HepG2 (cell line): ENCODE data around the gene TMEM135. TPM values are rescaled to one million over a fixed set of nuclear protein-coding genes. Genes with fewer than 3 reads are reported as not detected.

ENCODE experiments used
- ATAC-seq: fragments of 200-7000 bp; cut with Tn5 transposase; 3 replicates; pipeline ENCODE4 v1.9.1; 2020; ENCODE audit warnings: mild to moderate bottlenecking, moderate library complexity
- BruUV-seq: library from RNA; stranded (reverse); fragments of 400-500 nt; replicated peaks from 2 replicates; lab custom pipeline; 2021; lab: Mats Ljungman, UMichigan
- CTCF ChIA-PET: fragments of 300-600 bp; formaldehyde crosslinking; extraction: SDS; loops from one replicate; lab custom pipeline; 2021; ENCODE audit warnings: low total read pairs, inconsistent platforms, low intra/inter-chr PET ratio; lab: Yijun Ruan, JAX
- POLR2A ChIA-PET: fragments of 350-600 bp; sonication (Branson Sonifier 250); formaldehyde crosslinking; loops from one replicate; lab custom pipeline; 2020; ENCODE audit warnings: antibody characterized with exemption, inconsistent platforms; lab: Yijun Ruan, JAX
- DNase-seq: peaks from one replicate; pipeline ENCODE4 v3.0.0-alpha.2; 2015; ENCODE audit warnings: low spot score
- FAIRE-seq: peaks from 3 replicates; lab custom pipeline; 2011; peaks lifted over from hg19 to GRCh38; lab: Jason Lieb, UNC
- H2AFZ ChIP-seq: one replicate; pipeline ENCODE4 v1.6.1; 2011; ENCODE audit warnings: low read length, inconsistent platforms
- H3K27ac ChIP-seq: fragments of 300-600 bp; 3 replicates; pipeline ENCODE4 v1.8.0; 2011; ENCODE audit warnings: mixed run types, mild to moderate bottlenecking, mixed read lengths, low read length, inconsistent platforms; ENCODE audit not compliant: insufficient read depth; ENCODE audit errors: extremely low read length
- H3K27me3 ChIP-seq, 2 experiments: fragments of 200-600 bp in 1 of 2; 2 replicates in 1 of 2; 3 replicates in 1 of 2; pipeline versions ENCODE4 v1.6.0 to v1.8.0; 2011; ENCODE audit warnings: low read length in 2 of 2, mild to moderate bottlenecking in 2 of 2, moderate library complexity in 2 of 2, inconsistent platforms in 1 of 2; ENCODE audit not compliant: insufficient read depth in 2 of 2, control insufficient read depth in 1 of 2
- H3K36me3 ChIP-seq, 2 experiments: fragments of 200-600 bp in 1 of 2; replicated peaks in 1 of 2; 2 replicates in 1 of 2; 3 replicates in 1 of 2; pipeline versions ENCODE4 v1.5.1 to v1.8.0; 2011; ENCODE audit warnings: low read length in 2 of 2, inconsistent platforms in 1 of 2; ENCODE audit not compliant: insufficient read depth in 2 of 2, control insufficient read depth in 1 of 2
- H3K4me1 ChIP-seq: 2 replicates; pipeline ENCODE4 v1.5.1; 2012; ENCODE audit warnings: low read length, inconsistent platforms; ENCODE audit not compliant: insufficient read depth
- H3K4me2 ChIP-seq: 2 replicates; pipeline ENCODE4 v1.6.0; 2011; ENCODE audit warnings: low read depth, low read length, inconsistent platforms
- H3K4me3 ChIP-seq, 3 experiments: fragments of 200-600 bp in 1 of 3; sonication (generic), shearing (Covaris generic) in 1 of 3; replicated peaks in 1 of 3; 2 replicates each; pipeline ENCODE4 v1.5.1; 2011 to 2016; ENCODE audit warnings: low read length in 3 of 3, inconsistent platforms in 2 of 3, low read depth in 2 of 3, mild to moderate bottlenecking in 2 of 3, control low read depth in 1 of 3, mixed read lengths in 1 of 3; ENCODE audit not compliant: insufficient read depth in 1 of 3
- H3K79me2 ChIP-seq: one replicate; pipeline ENCODE4 v1.6.1; 2011; ENCODE audit warnings: low read length, inconsistent platforms; ENCODE audit not compliant: insufficient read depth
- H3K9ac ChIP-seq: 2 replicates; pipeline ENCODE4 v1.6.0; 2011; ENCODE audit warnings: mild to moderate bottlenecking, low read depth, low read length, inconsistent platforms; ENCODE audit not compliant: insufficient read depth
- H3K9me3 ChIP-seq: 2 replicates; pipeline ENCODE4 v1.5.1; 2012; ENCODE audit warnings: mild to moderate bottlenecking, low read length
- H4K20me1 ChIP-seq: 2 replicates; pipeline ENCODE4 v1.6.0; 2011; ENCODE audit warnings: inconsistent platforms, mild to moderate bottlenecking, low read length, moderate library complexity; ENCODE audit not compliant: insufficient read depth
- SMYD3 ChIP-seq: sonication (generic); formaldehyde crosslinking; IDR thresholded peaks from 2 replicates; pipeline ENCODE4 v1.8.1; 2023; ENCODE audit warnings: mild to moderate bottlenecking, missing genetic modification reagents
- ZNF430 ChIP-seq: sonication (generic); formaldehyde crosslinking; IDR thresholded peaks from 2 replicates; pipeline ENCODE4 v1.9.0; 2021; ENCODE audit warnings: mild to moderate bottlenecking, missing genetic modification reagents
- ZNF431 ChIP-seq: sonication (generic); formaldehyde crosslinking; IDR thresholded peaks from 2 replicates; pipeline ENCODE4 v1.9.0; 2022; ENCODE audit warnings: missing genetic modification reagents, low read depth, mild to moderate bottlenecking, borderline replicate concordance
- ZNF605 ChIP-seq: sonication (generic); formaldehyde crosslinking; IDR thresholded peaks from 2 replicates; pipeline ENCODE4 v1.8.0; 2022; ENCODE audit warnings: mild to moderate bottlenecking, missing genetic modification reagents
- WGBS: methylation state at CpG from one replicate; pipeline ENCODE4 v1.1.6; 2017; ENCODE audit warnings: low lambda C conversion rate; 5-methylcytosine and 5-hydroxymethylcytosine counted together
- in situ Hi-C: cut with HindIII; loops from 2 replicates; pipeline ENCODE4 v1.10.0; 2017; ENCODE audit warnings: low pct_unique_long_range_greater_than_20kb; ENCODE audit not compliant: extremely low pct_ligation_motif_present
- intact Hi-C: fragments of 100-400 bp; cut with micrococcal nuclease; formaldehyde crosslinking; loops from one replicate; pipeline ENCODE4 v1.10.0; 2022; ENCODE audit not compliant: unreplicated experiment
- polyA plus RNA-seq, 8 experiments: library from polyadenylated mRNA; depleted of rRNA in 3 of 8; stranded (reverse) in 7 of 8; unstranded in 1 of 8; fragments of >200 nt; fragmentation: Illumina TruSeq in 4 of 8; extraction: Trizol in 4 of 8; gene quantifications; 2 replicates each; pipeline versions ENCODE4 v1.2.1 to v1.2.3, GENCODE V29; 2011 to 2016; ENCODE audit warnings: low read depth in 4 of 8, missing spikeins in 1 of 8, mixed read lengths in 1 of 8; ENCODE audit not compliant: insufficient read depth in 1 of 8
- total RNA-seq, 5 experiments: library from RNA; depleted of rRNA; stranded (reverse); fragments of >200 nt; fragmentation: Illumina TruSeq; extraction: Trizol; gene quantifications; 2 replicates each; pipeline ENCODE4 v1.2.3, GENCODE V29; 2016; ENCODE audit warnings: low read depth in 1 of 5
- TF ChIP-seq, protein P1 (sequence below): sonication (generic); formaldehyde crosslinking; IDR thresholded peaks from 2 replicates; pipeline ENCODE4 v1.4.0; 2020; ENCODE audit warnings: mild to moderate bottlenecking, missing genetic modification reagents
- TF ChIP-seq, protein P2 (sequence below): sonication (generic); formaldehyde crosslinking; conservative IDR thresholded peaks from 2 replicates; pipeline ENCODE4 v1.4.0; 2020; ENCODE audit warnings: missing genetic modification reagents
- TF ChIP-seq, protein P3 (sequence below): sonication (generic); formaldehyde crosslinking; IDR thresholded peaks from 2 replicates; pipeline ENCODE4 v1.8.1; 2022; ENCODE audit warnings: mild to moderate bottlenecking, missing genetic modification reagents

Gene TMEM135
- total and polyA plus RNA-seq, 2 of the 13 experiments (the other 11 are each of a cell fraction or from before 2014, with no cell fraction given): 36.6 to 88.9 TPM

DNA sequence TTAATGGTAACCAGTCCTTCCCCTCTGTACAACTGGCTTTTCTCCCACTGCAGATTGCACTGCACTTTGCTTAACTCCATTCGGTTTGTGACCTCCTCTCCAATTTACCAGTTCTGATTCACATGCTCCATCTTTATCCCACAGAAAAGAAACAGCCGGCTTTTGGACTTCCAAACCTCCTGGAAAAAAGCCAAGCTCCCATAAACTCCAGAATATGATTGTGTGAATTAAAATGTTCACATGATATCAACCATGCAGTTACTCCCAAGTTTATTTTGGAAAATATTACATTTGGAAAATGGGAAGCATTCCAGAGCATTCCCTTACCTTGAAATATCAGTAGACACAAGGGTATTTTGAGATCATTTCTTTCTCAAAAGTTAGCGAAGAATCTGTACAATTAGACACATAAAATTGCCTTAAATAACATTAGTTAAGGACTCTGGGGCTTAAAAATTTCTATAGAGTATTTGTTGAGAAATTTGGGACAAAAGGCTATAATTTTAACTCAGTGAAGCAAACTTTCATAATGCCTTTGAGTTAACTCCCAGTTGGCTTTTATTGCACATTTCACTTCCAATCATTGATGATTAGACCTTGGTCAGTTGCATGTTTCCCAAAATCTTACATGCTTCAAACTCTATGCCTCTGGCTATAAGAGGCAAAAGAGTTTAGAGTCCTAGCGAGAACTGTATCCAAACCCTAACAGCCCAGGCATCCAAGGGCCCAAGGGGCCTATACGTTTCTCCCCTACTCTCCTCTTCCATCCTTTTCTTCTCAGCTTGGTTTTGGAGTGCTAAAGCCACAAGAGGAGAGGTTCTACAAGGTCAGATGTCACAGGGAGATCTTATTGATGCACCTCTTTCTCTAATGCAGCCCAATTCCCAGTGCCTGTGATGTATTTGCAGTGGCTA, 23.6 kb upstream of the TMEM135 start (continued):
- TF ChIP-seq, protein P1, sequence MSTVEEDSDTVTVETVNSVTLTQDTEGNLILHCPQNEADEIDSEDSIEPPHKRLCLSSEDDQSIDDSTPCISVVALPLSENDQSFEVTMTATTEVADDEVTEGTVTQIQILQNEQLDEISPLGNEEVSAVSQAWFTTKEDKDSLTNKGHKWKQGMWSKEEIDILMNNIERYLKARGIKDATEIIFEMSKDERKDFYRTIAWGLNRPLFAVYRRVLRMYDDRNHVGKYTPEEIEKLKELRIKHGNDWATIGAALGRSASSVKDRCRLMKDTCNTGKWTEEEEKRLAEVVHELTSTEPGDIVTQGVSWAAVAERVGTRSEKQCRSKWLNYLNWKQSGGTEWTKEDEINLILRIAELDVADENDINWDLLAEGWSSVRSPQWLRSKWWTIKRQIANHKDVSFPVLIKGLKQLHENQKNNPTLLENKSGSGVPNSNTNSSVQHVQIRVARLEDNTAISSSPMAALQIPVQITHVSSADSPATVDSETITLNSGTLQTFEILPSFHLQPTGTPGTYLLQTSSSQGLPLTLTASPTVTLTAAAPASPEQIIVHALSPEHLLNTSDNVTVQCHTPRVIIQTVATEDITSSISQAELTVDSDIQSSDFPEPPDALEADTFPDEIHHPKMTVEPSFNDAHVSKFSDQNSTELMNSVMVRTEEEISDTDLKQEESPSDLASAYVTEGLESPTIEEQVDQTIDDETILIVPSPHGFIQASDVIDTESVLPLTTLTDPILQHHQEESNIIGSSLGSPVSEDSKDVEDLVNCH (CRISPR knock-in tag): no peak
- no peak for TF ChIP-seq ZNF605 (CRISPR knock-in tag)

DNA sequence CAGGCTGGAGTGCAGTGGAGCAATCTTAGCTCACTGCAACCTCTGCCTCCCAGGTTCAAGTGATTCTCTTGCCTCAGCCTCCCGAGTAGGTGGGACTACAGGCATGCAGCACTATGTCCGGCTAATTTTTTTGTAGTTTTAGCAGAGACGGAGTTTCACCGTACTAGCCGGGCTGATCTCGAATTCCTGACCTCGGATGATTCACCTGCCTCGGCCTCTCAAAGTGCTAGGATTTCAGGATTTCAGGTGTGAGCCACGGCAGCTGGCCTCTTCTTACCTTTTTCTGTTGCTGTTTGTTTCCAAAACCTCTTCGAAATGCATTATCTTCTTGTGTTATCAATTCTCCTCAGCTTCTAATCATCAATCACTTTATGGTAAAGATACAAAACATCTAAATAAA, 22.1 kb upstream of the TMEM135 start:
- Histone ChIP-seq H3K4me1 (peaks cover 80% of the 10 kb centered on the region), H4K20me1 (no peaks in the 10 kb centered on the region), H3K79me2 (no peaks in the 10 kb centered on the region), H3K9ac (no peak overlapping the region), H3K27ac (no peak overlapping the region), H3K36me3 (no peaks in the 10 kb centered on the region), H3K9me3 (no peaks in the 10 kb centered on the region), H3K27me3 (no peaks in the 10 kb centered on the region), H3K4me3 (no peak overlapping the region), H3K4me2 (no peak overlapping the region), H2AFZ (no peak overlapping the region)
- ATAC-seq (no peak), DNase-seq (no peak), FAIRE-seq (no peak)
- ChIA-PET CTCF (no interaction called here), POLR2A (interaction anchor here (1.1 kb wide), 1 partner anchor 22 kb away, joined by 3 read pairs; the partner anchor contains the start of gene TMEM135)
- BruUV-seq: no TSS peak
- intact Hi-C loops: no loop called here
- 97% methylated on average over 10 of the region's 10 CpGs for WGBS
- in situ Hi-C loops: no loop called here
- no peak for TF ChIP-seq ZNF431 (CRISPR knock-in tag)
- TF ChIP-seq SMYD3 (CRISPR knock-in tag): no peak
- TF ChIP-seq ZNF430 (CRISPR knock-in tag): no peak
- TF ChIP-seq, protein P2, sequence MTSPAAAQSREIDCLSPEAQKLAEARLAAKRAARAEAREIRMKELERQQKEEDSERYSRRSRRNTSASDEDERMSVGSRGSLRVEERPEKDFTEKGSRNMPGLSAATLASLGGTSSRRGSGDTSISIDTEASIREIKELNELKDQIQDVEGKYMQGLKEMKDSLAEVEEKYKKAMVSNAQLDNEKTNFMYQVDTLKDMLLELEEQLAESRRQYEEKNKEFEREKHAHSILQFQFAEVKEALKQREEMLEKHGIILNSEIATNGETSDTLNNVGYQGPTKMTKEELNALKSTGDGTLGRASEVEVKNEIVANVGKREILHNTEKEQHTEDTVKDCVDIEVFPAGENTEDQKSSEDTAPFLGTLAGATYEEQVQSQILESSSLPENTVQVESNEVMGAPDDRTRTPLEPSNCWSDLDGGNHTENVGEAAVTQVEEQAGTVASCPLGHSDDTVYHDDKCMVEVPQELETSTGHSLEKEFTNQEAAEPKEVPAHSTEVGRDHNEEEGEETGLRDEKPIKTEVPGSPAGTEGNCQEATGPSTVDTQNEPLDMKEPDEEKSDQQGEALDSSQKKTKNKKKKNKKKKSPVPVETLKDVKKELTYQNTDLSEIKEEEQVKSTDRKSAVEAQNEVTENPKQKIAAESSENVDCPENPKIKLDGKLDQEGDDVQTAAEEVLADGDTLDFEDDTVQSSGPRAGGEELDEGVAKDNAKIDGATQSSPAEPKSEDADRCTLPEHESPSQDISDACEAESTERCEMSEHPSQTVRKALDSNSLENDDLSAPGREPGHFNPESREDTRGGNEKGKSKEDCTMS (CRISPR knock-in tag): no peak
- TF ChIP-seq, protein P3, sequence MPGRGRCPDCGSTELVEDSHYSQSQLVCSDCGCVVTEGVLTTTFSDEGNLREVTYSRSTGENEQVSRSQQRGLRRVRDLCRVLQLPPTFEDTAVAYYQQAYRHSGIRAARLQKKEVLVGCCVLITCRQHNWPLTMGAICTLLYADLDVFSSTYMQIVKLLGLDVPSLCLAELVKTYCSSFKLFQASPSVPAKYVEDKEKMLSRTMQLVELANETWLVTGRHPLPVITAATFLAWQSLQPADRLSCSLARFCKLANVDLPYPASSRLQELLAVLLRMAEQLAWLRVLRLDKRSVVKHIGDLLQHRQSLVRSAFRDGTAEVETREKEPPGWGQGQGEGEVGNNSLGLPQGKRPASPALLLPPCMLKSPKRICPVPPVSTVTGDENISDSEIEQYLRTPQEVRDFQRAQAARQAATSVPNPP (CRISPR knock-in tag): no peak
